Measurements from ENCODE around the gene RAD51B. TPM values are rescaled to one million over a fixed set of nuclear protein-coding genes. Genes with fewer than 3 reads are reported as not detected.

RAD51B gene
- total RNA-seq, 1 experiment from 2014 or later = 14.2 TPM

- TF ChIP-seq, protein P1, sequence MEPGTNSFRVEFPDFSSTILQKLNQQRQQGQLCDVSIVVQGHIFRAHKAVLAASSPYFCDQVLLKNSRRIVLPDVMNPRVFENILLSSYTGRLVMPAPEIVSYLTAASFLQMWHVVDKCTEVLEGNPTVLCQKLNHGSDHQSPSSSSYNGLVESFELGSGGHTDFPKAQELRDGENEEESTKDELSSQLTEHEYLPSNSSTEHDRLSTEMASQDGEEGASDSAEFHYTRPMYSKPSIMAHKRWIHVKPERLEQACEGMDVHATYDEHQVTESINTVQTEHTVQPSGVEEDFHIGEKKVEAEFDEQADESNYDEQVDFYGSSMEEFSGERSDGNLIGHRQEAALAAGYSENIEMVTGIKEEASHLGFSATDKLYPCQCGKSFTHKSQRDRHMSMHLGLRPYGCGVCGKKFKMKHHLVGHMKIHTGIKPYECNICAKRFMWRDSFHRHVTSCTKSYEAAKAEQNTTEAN (CRISPR knock-in tag; IDR thresholded peaks at IDR 0.05) = no peak
- TF ChIP-seq CREM (CRISPR knock-in tag; IDR thresholded peaks at IDR 0.05) (no peak), ERG (CRISPR knock-in tag; IDR thresholded peaks at IDR 0.05) (no peak), ZNF671 (CRISPR knock-in tag; IDR thresholded peaks at IDR 0.05) (no peak)
- TF ChIP-seq, protein P2, sequence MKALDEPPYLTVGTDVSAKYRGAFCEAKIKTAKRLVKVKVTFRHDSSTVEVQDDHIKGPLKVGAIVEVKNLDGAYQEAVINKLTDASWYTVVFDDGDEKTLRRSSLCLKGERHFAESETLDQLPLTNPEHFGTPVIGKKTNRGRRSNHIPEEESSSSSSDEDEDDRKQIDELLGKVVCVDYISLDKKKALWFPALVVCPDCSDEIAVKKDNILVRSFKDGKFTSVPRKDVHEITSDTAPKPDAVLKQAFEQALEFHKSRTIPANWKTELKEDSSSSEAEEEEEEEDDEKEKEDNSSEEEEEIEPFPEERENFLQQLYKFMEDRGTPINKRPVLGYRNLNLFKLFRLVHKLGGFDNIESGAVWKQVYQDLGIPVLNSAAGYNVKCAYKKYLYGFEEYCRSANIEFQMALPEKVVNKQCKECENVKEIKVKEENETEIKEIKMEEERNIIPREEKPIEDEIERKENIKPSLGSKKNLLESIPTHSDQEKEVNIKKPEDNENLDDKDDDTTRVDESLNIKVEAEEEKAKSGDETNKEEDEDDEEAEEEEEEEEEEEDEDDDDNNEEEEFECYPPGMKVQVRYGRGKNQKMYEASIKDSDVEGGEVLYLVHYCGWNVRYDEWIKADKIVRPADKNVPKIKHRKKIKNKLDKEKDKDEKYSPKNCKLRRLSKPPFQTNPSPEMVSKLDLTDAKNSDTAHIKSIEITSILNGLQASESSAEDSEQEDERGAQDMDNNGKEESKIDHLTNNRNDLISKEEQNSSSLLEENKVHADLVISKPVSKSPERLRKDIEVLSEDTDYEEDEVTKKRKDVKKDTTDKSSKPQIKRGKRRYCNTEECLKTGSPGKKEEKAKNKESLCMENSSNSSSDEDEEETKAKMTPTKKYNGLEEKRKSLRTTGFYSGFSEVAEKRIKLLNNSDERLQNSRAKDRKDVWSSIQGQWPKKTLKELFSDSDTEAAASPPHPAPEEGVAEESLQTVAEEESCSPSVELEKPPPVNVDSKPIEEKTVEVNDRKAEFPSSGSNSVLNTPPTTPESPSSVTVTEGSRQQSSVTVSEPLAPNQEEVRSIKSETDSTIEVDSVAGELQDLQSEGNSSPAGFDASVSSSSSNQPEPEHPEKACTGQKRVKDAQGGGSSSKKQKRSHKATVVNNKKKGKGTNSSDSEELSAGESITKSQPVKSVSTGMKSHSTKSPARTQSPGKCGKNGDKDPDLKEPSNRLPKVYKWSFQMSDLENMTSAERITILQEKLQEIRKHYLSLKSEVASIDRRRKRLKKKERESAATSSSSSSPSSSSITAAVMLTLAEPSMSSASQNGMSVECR (CRISPR knock-in tag; IDR thresholded peaks at IDR 0.05; ENCODE audit: borderline replicate concordance) = no peak
- TF ChIP-seq, protein P3, sequence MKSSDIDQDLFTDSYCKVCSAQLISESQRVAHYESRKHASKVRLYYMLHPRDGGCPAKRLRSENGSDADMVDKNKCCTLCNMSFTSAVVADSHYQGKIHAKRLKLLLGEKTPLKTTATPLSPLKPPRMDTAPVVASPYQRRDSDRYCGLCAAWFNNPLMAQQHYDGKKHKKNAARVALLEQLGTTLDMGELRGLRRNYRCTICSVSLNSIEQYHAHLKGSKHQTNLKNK (CRISPR knock-in tag; IDR thresholded peaks at IDR 0.05) = no peak
- TF ChIP-seq, protein P4, sequence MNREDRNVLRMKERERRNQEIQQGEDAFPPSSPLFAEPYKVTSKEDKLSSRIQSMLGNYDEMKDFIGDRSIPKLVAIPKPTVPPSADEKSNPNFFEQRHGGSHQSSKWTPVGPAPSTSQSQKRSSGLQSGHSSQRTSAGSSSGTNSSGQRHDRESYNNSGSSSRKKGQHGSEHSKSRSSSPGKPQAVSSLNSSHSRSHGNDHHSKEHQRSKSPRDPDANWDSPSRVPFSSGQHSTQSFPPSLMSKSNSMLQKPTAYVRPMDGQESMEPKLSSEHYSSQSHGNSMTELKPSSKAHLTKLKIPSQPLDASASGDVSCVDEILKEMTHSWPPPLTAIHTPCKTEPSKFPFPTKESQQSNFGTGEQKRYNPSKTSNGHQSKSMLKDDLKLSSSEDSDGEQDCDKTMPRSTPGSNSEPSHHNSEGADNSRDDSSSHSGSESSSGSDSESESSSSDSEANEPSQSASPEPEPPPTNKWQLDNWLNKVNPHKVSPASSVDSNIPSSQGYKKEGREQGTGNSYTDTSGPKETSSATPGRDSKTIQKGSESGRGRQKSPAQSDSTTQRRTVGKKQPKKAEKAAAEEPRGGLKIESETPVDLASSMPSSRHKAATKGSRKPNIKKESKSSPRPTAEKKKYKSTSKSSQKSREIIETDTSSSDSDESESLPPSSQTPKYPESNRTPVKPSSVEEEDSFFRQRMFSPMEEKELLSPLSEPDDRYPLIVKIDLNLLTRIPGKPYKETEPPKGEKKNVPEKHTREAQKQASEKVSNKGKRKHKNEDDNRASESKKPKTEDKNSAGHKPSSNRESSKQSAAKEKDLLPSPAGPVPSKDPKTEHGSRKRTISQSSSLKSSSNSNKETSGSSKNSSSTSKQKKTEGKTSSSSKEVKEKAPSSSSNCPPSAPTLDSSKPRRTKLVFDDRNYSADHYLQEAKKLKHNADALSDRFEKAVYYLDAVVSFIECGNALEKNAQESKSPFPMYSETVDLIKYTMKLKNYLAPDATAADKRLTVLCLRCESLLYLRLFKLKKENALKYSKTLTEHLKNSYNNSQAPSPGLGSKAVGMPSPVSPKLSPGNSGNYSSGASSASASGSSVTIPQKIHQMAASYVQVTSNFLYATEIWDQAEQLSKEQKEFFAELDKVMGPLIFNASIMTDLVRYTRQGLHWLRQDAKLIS (CRISPR knock-in tag; IDR thresholded peaks at IDR 0.05; ENCODE audit: borderline replicate concordance) = no peak
These were observed 914.7 kb downstream of the RAD51B start (continued) for GRCh38 chr14:68734231-68734732.

DNA sequence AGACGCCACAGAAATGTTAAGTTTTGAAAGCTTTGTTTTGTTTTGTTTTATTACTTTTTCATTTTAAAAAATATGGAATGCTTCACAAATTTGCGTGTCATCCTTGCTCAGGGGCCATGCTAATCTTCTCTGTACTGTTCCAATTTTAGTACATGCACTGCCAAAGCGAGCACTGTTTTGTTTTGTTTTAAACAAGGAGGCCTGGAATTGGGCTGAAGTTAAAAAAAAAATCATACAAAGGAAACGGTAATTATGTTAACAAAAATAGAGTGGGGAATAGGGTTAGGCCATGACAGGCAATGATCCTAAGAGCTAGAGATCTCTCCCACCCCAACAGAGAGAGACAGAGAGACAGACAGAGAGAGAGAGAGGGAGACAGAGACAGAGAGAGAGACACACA lies 916.3 kb downstream of the RAD51B start:
- ATAC-seq (no peak), DNase-seq (ENCODE audit: low spot score) (no peak)
- H3K9me3 Mint-ChIP-seq = peaks cover 7% of the 10 kb centered on the region
- CTCF ChIA-PET = interaction anchor here (0.6 kb wide), 1 partner anchor 27 kb away, joined by 4 read pairs; no protein-coding TSS in a partner anchor
- H3K4me1 Mint-ChIP-seq = peaks cover 28% of the 10 kb centered on the region
- TF ChIP-seq CREM (CRISPR knock-in tag; IDR thresholded peaks at IDR 0.05) = no peak
- TF ChIP-seq ZNF512 (CRISPR knock-in tag; IDR thresholded peaks at IDR 0.05; ENCODE audit: borderline replicate concordance) = no peak
- no peak for TF ChIP-seq FOXP1 (CRISPR knock-in tag; IDR thresholded peaks at IDR 0.05; ENCODE audit: borderline replicate concordance)
- H3K27me3 Mint-ChIP-seq (ENCODE audit: low read depth) = no peaks in the 10 kb centered on the region; the same call in 1 of the 2 replicates
- H3K27ac Mint-ChIP-seq = no peak overlapping the region; the same call in 1 of the 2 replicates
- POLR2A ChIA-PET = interaction anchor here (0.6 kb wide), 1 partner anchor 20 kb away, joined by 3 read pairs; no protein-coding TSS in a partner anchor
- no peak overlapping the region for H3K4me3 Mint-ChIP-seq
- H3K36me3 Mint-ChIP-seq = no peaks in the 10 kb centered on the region; the same call in 1 of the 2 replicates
